Measurements from ENCODE around the gene POU2AF1.

DNA sequence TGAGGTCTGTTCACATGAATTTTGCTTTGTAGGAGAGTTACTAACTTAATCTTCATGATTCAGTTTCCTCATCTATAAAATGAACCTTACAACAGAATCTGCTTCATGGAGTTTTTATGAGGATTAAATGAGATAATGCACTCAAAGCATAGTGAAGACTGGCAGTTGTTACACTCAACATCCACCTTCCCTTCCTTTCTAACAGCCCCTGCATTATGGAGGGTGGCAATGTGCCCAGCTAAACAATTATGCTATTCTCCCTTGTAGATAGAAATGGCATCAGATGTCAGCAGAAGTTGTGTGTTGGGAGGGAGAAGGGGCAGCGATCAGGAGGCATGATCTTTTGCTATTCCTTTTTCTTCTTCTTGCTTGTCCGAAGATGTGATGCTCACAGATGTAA lies 6.5 kb downstream of the POU2AF1 start:
- TF ChIP-seq CTCF (IDR thresholded peaks at IDR 0.05) (no peak), POLR2A (IDR thresholded peaks at IDR 0.05) (no peak), EP300 (IDR thresholded peaks at IDR 0.05; ENCODE audit: low read depth) (no peak)
